Mucosa of descending colon (tissue), 3 donors: ENCODE results near the gene SHKBP1. TPM values are rescaled to one million over a fixed set of nuclear protein-coding genes. Genes with fewer than 3 reads are reported as not detected.

ENCODE experiments used
- ATAC-seq: fragments of 200-7000 bp; cut with Tn5 transposase; one replicate; pipeline ENCODE4 v1.9.1; 2020; ENCODE audit warnings: mild to moderate bottlenecking, moderate library complexity
- DNase-seq, 3 donors: peaks; one replicate each; pipeline ENCODE4 v3.0.0-alpha.2; 2020
- H3K36me3 ChIP-seq: fragments of 200-600 bp; one replicate; pipeline ENCODE4 v1.8.0; 2021; ENCODE audit warnings: low read depth, mild to moderate bottlenecking
- H3K4me1 ChIP-seq: fragments of 200-600 bp; one replicate; pipeline ENCODE4 v1.8.0; 2021; ENCODE audit warnings: low read depth, mild to moderate bottlenecking
- H3K4me3 ChIP-seq: fragments of 200-600 bp; one replicate; pipeline ENCODE4 v1.8.0; 2021; ENCODE audit warnings: mild to moderate bottlenecking
- H3K9me3 ChIP-seq: fragments of 200-600 bp; one replicate; pipeline ENCODE4 v1.8.0; 2021; ENCODE audit warnings: mild to moderate bottlenecking
- intact Hi-C, 2 donors: fragments of 100-400 bp; cut with DNase I in 1 of 2; cut with micrococcal nuclease in 1 of 2; formaldehyde crosslinking; loops; one replicate each; pipeline versions ENCODE4 v1.11.0 to v1.11.1; 2022; cut with DNase I, micrococcal nuclease
- total RNA-seq, 3 donors: library from RNA; stranded (reverse); fragmentation: NEBNext Ultra II Directional in 2 of 3; extraction: Animal tissue kit (Norgen Biotek cat#: 25700) in 2 of 3; gene quantifications; one replicate each; pipeline versions ENCODE4 v1.2.1 to v1.2.4, GENCODE V29; 2021 to 2023
- TF ChIP-seq, protein P1 (sequence below): fragments of 200-600 bp; IDR thresholded peaks from one replicate; pipeline ENCODE4 v1.8.0; 2022; ENCODE audit warnings: antibody characterized with exemption, mild to moderate bottlenecking
- donor health status: DM: no; HTN: no; CAD: no; lungs with moderate emphysema.
- donor health status: DM: no; HTN: no; CAD: no.
- donor health status: DM: no; HTN: yes; CAD: no.

SHKBP1 gene
- total RNA-seq, 3 donors from 2014 or later: 58.1 to 70.6 (median 62.2) TPM

DNA sequence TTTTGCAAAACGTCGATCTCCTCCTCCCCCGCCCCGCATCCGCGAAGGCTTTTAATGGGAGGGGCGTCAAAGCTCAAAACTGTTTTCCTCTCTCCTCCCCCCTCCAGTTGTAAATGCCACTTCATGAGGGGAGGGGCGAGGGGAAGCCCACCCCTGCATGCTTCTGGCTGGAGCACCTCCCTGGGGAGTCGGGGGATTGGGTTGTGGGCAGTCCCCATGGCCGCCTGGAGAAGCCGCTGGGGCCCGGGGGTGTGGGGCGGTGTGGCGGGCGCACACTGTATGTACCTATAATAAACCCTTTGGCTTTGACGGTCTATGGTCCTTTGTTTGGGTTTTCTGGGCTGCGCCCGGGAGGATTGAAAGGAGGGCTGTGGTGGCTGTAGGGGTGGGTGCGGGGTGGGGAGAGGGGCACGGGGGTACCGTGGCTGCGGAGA lies 505 bp upstream of the SHKBP1 start:
- DNase-seq: peak; percentile 26 to 68 (median 55)
- intact Hi-C loops: no loop called here
- H3K9me3 ChIP-seq: no peaks in the 10 kb centered on the region
- ATAC-seq: peak; percentile 11
- H3K4me3 ChIP-seq: peak overlapping the region; percentile 40
- TF ChIP-seq, protein P1, sequence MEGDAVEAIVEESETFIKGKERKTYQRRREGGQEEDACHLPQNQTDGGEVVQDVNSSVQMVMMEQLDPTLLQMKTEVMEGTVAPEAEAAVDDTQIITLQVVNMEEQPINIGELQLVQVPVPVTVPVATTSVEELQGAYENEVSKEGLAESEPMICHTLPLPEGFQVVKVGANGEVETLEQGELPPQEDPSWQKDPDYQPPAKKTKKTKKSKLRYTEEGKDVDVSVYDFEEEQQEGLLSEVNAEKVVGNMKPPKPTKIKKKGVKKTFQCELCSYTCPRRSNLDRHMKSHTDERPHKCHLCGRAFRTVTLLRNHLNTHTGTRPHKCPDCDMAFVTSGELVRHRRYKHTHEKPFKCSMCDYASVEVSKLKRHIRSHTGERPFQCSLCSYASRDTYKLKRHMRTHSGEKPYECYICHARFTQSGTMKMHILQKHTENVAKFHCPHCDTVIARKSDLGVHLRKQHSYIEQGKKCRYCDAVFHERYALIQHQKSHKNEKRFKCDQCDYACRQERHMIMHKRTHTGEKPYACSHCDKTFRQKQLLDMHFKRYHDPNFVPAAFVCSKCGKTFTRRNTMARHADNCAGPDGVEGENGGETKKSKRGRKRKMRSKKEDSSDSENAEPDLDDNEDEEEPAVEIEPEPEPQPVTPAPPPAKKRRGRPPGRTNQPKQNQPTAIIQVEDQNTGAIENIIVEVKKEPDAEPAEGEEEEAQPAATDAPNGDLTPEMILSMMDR: no peak
- H3K4me1 ChIP-seq: peaks cover 2% of the 10 kb centered on the region
- H3K36me3 ChIP-seq: no peaks in the 10 kb centered on the region

- no peaks in the 10 kb centered on the region for H3K36me3 ChIP-seq
- DNase-seq (no peak), ATAC-seq (no peak)
- TF ChIP-seq, protein P1: no peak
- no peak overlapping the region for H3K4me3 ChIP-seq
- H3K9me3 ChIP-seq: no peaks in the 10 kb centered on the region
- intact Hi-C loops: no loop called here
- H3K4me1 ChIP-seq: peaks cover 2% of the 10 kb centered on the region
Measured at GRCh38 chr19:40578442-40578908, 1.8 kb downstream of the SHKBP1 start.

GRCh38 chr19:40580619-40581018 lies 3.9 kb downstream of the SHKBP1 start:
- TF ChIP-seq, protein P1: no peak
- DNase-seq (no peak), ATAC-seq (no peak)
- Histone ChIP-seq H3K9me3 (no peaks in the 10 kb centered on the region), H3K4me3 (no peak overlapping the region), H3K4me1 (peaks cover 2% of the 10 kb centered on the region), H3K36me3 (no peaks in the 10 kb centered on the region)
- intact Hi-C loops: no loop called here

DNA sequence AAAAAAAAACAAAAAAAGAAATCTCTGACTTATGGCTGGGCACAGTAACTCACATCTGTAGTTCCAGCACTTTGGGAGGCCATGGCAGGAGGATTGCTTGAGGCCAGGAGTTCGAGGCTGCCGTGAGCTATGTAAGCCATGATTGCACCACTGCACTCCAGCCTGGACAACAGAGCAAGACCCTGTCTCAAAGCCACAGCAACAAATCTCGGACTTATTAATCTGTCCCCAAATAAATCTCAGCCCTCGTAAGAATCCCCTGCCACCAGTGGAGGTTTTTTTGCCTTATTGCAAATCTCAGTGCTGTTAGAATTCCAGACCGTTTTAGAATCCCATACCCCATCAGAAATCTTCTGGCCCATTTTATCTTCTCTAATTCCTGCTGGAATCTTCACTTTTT lies 4.9 kb downstream of the SHKBP1 start:
- H3K9me3 ChIP-seq: no peaks in the 10 kb centered on the region
- peaks cover 2% of the 10 kb centered on the region for H3K4me1 ChIP-seq
- H3K36me3 ChIP-seq: no peaks in the 10 kb centered on the region
- ATAC-seq (no peak), DNase-seq (no peak)
- H3K4me3 ChIP-seq: no peak overlapping the region
- TF ChIP-seq, protein P1: no peak
- intact Hi-C loops: no loop called here

- peaks cover under 1% of the 10 kb centered on the region for H3K4me1 ChIP-seq
- DNase-seq (no peak), ATAC-seq (no peak)
- intact Hi-C loops: no loop called here
- no peak overlapping the region for H3K4me3 ChIP-seq
- H3K36me3 ChIP-seq: no peaks in the 10 kb centered on the region
- no peaks in the 10 kb centered on the region for H3K9me3 ChIP-seq
- TF ChIP-seq, protein P1: no peak
Measured at GRCh38 chr19:40582467-40582866, 5.8 kb downstream of the SHKBP1 start.

- DNase-seq: no peak
- no peaks in the 10 kb centered on the region for H3K4me1 ChIP-seq
- no peaks in the 10 kb centered on the region for H3K36me3 ChIP-seq
- intact Hi-C loops: no loop called here
- no peaks in the 10 kb centered on the region for H3K9me3 ChIP-seq
- H3K4me3 ChIP-seq: no peak overlapping the region
- no peak for ATAC-seq
- TF ChIP-seq, protein P1: no peak
Measured at GRCh38 chr19:40583283-40583682, 6.6 kb downstream of the SHKBP1 start.
